ENCODE measurements around the gene NMRK2.
"Not testable (repeated sequence)": the region's sequence is repeated elsewhere in the genome, so short reads cannot be mapped to it uniquely, and the experiment has no call there.

NMRK2 gene

DNA sequence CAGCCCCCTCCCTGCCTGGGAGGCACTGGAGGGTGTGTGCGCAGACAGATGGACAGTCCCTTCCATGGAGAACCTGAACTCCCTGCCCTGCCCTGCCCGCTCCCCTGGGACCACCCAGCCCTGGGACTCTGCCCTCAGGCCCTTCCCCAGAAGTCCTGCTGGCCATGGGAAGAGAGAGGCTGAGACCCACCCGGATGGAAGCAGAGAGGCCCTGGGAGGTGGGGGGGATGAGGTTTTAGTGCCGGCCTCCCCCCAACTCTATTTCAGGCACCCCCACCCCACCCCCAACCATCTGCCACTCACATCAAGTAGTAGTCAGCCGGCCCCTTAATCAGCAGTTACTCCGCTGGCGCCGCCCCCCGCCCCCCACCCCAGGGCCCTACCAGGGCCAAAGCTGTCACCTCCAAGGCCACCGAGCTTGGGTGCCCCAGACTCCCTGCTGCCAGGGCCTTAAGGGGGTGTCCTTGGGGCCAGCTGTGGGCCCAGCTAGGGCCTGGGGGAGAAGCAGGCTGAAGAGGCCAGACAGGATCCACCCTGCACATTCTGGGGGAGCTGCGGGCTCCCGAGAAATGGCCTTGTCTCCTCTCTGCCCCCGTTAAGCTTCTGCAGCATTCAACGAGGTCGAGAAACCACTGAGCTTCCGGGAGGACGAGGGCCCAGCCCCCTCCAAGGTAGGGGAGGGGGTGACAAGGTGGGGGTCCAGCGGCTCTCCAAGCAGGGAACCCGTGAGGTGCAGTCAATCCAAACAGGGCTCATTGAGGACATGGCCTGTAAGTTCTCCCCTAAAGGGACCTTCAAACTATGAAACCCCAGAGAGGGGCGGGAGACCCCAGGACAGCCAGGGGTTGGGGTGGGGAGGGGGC is 17.4 kb downstream of the NMRK2 start:
- no peaks in the 10 kb centered on the region for H3K9me3 Mint-ChIP-seq
- no peak overlapping the region for H3K27ac Mint-ChIP-seq
- no peak overlapping the region for H3K4me3 Mint-ChIP-seq
- no peak for DNase-seq (ENCODE audit: low spot score)
- H3K4me1 Mint-ChIP-seq (ENCODE audit: low read depth) = no peaks in the 10 kb centered on the region
- no peaks in the 10 kb centered on the region for H3K36me3 Mint-ChIP-seq (ENCODE audit: low read depth)
- H3K27me3 Mint-ChIP-seq (ENCODE audit: low read depth) = no peaks in the 10 kb centered on the region

DNA sequence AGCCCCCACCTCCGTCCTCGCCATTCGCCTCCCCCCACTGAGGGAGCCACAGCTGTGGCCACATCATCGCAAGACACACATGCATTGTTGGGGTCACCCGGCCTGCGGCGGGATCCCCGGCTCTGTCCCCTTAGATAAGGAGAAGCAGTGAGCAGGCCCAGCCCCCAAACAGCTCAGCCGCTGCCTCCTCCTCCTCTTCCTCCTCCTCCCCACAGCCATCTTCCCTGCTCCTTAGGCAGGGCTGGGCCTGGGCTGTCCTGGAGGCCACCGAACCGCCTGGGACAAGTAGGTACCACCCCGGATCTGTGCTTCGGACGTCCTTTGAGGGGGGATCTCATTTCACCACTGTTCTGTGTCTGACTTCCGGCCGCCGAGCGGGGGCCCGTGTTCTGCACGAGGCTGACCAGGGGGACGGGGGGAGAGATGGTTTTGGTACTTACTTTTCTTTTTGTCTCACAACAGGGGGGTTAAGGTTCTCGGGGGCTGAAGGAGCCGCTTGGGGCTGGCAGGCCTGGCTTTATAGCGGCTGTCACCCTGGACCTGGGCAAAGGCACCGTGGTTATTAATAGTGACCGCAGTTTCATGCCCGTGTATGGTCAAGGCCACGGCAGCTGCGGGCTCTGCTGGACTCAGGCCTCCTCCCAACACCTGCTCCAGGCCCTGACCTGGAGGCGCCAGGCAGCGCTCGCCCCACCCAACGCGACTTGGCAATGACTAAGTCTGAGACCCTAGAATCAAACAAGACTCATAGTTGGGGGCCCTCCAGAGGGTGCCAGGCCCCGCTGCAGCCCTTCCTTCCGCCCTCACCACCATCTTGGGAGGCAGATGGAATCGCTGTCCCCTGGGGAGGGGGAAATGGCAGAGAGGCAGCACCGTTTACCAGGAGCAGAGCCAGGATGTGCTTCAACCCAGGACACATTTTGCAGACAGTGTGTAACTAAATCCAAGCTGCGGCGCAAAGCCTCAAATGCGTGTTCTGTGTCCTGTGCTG is 18.3 kb downstream of the NMRK2 start:
- H3K4me1 Mint-ChIP-seq (ENCODE audit: low read depth) = no peaks in the 10 kb centered on the region
- no peak overlapping the region for H3K4me3 Mint-ChIP-seq
- DNase-seq (ENCODE audit: low spot score) = no peak
- H3K27ac Mint-ChIP-seq = no peak overlapping the region
- H3K9me3 Mint-ChIP-seq = no peaks in the 10 kb centered on the region
- no peaks in the 10 kb centered on the region for H3K36me3 Mint-ChIP-seq (ENCODE audit: low read depth)
- no peaks in the 10 kb centered on the region for H3K27me3 Mint-ChIP-seq (ENCODE audit: low read depth)

GRCh38 chr19:3952755-3953276 is 19.9 kb downstream of the NMRK2 start:
- H3K4me1 Mint-ChIP-seq (ENCODE audit: low read depth); H3K27ac Mint-ChIP-seq; DNase-seq (ENCODE audit: low spot score); H3K9me3 Mint-ChIP-seq; H3K4me3 Mint-ChIP-seq; H3K27me3 Mint-ChIP-seq (ENCODE audit: low read depth); H3K36me3 Mint-ChIP-seq (ENCODE audit: low read depth): not testable (repeated sequence)

- Mint-ChIP-seq H3K4me3 (no peak overlapping the region), H3K9me3 (no peaks in the 10 kb centered on the region)
These were observed 21.2 kb downstream of the NMRK2 start for GRCh38 chr19:3954107-3954506.

GRCh38 chr19:3955276-3955675 is 22.4 kb downstream of the NMRK2 start:
- not testable (repeated sequence) for H3K36me3 Mint-ChIP-seq (ENCODE audit: low read depth); H3K9me3 Mint-ChIP-seq; H3K27ac Mint-ChIP-seq; H3K4me3 Mint-ChIP-seq; H3K27me3 Mint-ChIP-seq (ENCODE audit: low read depth); DNase-seq (ENCODE audit: low spot score); H3K4me1 Mint-ChIP-seq (ENCODE audit: low read depth)

More at GRCh38 chr19:3954107-3954506, 21.2 kb downstream of the NMRK2 start:
- H3K4me1 Mint-ChIP-seq (ENCODE audit: low read depth) = no peaks in the 10 kb centered on the region
- no peak for DNase-seq (ENCODE audit: low spot score)
- no peaks in the 10 kb centered on the region for H3K36me3 Mint-ChIP-seq (ENCODE audit: low read depth)
- no peak overlapping the region for H3K27ac Mint-ChIP-seq
- no peaks in the 10 kb centered on the region for H3K27me3 Mint-ChIP-seq (ENCODE audit: low read depth)

DNA sequence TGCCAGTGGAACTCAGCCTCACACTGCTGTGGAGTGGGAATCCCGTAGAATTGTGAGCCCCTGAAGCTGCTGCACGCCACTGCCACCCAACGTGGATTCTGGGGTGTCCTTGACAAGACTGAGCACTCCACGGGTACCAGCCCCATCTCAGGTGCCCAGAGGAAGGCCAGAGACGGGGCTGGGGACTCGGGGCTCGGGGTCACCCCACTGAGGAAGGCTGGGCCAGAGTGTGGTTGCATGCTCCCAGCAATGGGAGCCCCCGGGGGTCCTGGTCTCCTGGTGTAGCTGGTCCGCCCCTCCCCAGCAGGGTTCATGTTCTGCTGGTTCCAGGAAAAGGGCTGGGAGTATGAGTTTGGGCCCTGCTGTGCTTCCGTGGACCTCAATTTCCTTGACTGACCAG is 22.8 kb downstream of the NMRK2 start:
- no peaks in the 10 kb centered on the region for H3K4me1 Mint-ChIP-seq (ENCODE audit: low read depth)
- H3K27ac Mint-ChIP-seq = no peak overlapping the region
- H3K4me3 Mint-ChIP-seq = no peak overlapping the region
- DNase-seq (ENCODE audit: low spot score) = no peak
- H3K36me3 Mint-ChIP-seq (ENCODE audit: low read depth) = no peaks in the 10 kb centered on the region
- no peaks in the 10 kb centered on the region for H3K9me3 Mint-ChIP-seq
- H3K27me3 Mint-ChIP-seq (ENCODE audit: low read depth) = no peaks in the 10 kb centered on the region

DNA sequence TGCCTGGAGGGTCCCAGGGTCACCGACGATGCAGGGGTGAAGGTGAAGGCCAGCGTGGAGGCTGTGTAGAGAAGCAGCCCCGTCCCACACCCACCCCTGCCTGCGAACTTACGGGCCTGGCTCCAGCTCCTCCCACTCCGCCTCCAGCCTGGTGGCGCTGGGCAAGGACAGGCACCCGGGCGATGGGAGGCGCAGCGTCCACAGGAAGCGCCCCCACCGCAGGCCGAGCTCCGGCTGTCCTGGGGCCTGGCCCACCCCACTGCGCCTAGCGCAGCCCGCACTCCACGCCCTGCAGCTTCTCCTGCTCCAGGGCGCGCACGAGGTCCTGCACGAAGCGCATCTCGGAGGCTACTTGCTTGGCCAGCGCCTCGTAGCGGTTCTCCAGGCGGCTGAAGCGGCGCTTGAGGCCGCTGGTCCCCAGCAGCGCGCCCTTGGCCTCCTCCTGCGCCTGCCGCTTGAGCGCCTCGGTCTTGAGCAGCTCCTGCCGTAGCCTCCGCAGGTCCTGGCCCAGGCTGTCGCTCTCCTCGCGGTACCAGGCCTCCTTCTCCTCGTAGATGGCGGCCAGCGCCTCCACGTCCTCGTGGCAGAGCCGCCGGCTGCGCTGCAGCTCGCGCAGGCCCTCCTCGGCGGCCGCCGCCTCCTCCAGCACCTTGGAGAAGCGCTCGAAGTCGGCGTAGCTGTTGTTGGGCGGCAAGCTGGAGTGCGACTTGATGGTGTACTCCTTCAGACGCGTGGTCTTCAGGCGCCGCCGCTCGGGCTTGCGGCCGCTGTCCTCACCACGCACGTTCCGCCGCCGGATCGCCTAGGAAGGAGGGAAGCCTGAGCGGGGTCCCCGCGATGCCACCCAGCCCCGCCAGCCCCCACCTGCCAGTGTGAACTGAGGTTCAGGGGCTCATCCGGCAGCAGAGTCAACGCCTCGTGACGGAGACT is 26.2 kb downstream of the NMRK2 start:
- Mint-ChIP-seq H3K27ac (no peak overlapping the region), H3K4me1 (ENCODE audit: low read depth) (no peaks in the 10 kb centered on the region), H3K9me3 (no peaks in the 10 kb centered on the region), H3K27me3 (ENCODE audit: low read depth) (no peaks in the 10 kb centered on the region), H3K36me3 (ENCODE audit: low read depth) (peaks cover 4% of the 10 kb centered on the region), H3K4me3 (no peak overlapping the region)
- DNase-seq (ENCODE audit: low spot score) = no peak

DNA sequence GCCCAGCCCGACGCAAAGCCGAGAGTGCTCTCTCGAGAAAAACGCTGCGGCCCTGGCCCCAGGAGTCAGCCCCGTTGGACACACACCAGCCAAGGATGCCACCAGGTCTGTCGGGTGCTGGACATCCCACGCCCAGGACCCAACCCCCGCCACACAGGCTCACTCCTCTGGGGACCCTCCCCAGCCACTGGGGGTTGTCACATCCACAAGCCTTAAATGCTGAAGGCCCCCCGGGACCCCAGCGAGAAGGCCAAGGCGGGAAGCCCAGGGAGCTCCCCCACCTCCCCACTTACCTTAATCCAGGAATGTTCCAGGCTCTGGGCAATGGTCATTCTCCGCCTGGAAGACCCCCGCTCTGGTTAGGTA is 26.9 kb downstream of the NMRK2 start:
- peaks cover 7% of the 10 kb centered on the region for H3K36me3 Mint-ChIP-seq (ENCODE audit: low read depth)
- no peak for DNase-seq (ENCODE audit: low spot score)
- H3K4me3 Mint-ChIP-seq = no peak overlapping the region
- no peak overlapping the region for H3K27ac Mint-ChIP-seq
- no peaks in the 10 kb centered on the region for H3K27me3 Mint-ChIP-seq (ENCODE audit: low read depth)
- no peaks in the 10 kb centered on the region for H3K9me3 Mint-ChIP-seq
- H3K4me1 Mint-ChIP-seq (ENCODE audit: low read depth) = no peaks in the 10 kb centered on the region

DNA sequence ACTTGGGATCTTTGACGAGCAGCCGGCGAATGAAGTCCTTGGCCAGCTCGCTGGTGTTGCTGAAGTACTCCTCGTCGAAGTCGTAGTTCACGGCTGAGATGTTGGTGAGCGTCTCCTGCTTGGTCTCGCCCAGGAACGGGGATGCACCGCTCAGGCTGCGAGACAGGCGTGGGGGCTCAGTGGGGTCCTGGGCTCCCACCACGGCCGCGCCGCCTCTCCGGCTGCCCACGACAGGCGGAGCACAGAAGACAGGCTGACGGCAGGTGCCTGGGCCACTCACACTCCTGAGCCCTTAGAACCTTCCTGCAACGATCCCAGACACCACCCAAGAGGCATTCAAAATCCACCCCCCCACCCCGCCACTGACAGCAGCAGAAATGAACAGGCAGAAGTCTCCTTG is 28.1 kb downstream of the NMRK2 start:
- Mint-ChIP-seq H3K4me3 (no peak overlapping the region), H3K4me1 (ENCODE audit: low read depth) (no peaks in the 10 kb centered on the region), H3K9me3 (no peaks in the 10 kb centered on the region), H3K36me3 (ENCODE audit: low read depth) (peaks cover 10% of the 10 kb centered on the region), H3K27ac (no peak overlapping the region), H3K27me3 (ENCODE audit: low read depth) (no peaks in the 10 kb centered on the region)
- no peak for DNase-seq (ENCODE audit: low spot score)

- Mint-ChIP-seq H3K4me1 (ENCODE audit: low read depth) (no peaks in the 10 kb centered on the region), H3K4me3 (no peak overlapping the region), H3K27me3 (ENCODE audit: low read depth) (no peaks in the 10 kb centered on the region), H3K27ac (no peak overlapping the region), H3K36me3 (ENCODE audit: low read depth) (peaks cover 18% of the 10 kb centered on the region), H3K9me3 (no peaks in the 10 kb centered on the region)
- DNase-seq (ENCODE audit: low spot score) = no peak
These were observed 30.8 kb downstream of the NMRK2 start for GRCh38 chr19:3963458-3964255.

GRCh38 chr19:3964256-3965194 is 31.7 kb downstream of the NMRK2 start:
- no peaks in the 10 kb centered on the region for H3K4me1 Mint-ChIP-seq (ENCODE audit: low read depth)
- DNase-seq (ENCODE audit: low spot score) = no peak
- no peak overlapping the region for H3K27ac Mint-ChIP-seq
- no peaks in the 10 kb centered on the region for H3K27me3 Mint-ChIP-seq (ENCODE audit: low read depth)
- peaks cover 20% of the 10 kb centered on the region for H3K36me3 Mint-ChIP-seq (ENCODE audit: low read depth)
- H3K4me3 Mint-ChIP-seq = no peak overlapping the region
- no peaks in the 10 kb centered on the region for H3K9me3 Mint-ChIP-seq

Measured in T-helper 2 cell treated with Interferon-gamma antibody and Interleukin-4, amounts not matched to agents 5 μg/mL and 100 μg/mL, for 36 hours (primary cell).